MM.1S (cell line): ENCODE measurements around the gene PMPCA.

Experiments
- CTCF ChIP-seq: fragments of 300-600 bp; sonication (generic); IDR thresholded peaks from 2 replicates; pipeline ENCODE4 v1.5.1; 2016; ENCODE audit warnings: antibody characterized with exemption, low read length, mixed read lengths
- EZH2phosphoT487 ChIP-seq: fragments of 300-600 bp; sonication (generic); IDR thresholded peaks from 2 replicates; pipeline ENCODE4 v1.6.1; 2018; ENCODE audit warnings: antibody characterized with exemption, low read length

GRCh38 chr9:136451221-136451877, 40.9 kb downstream of the PMPCA start:
- TF ChIP-seq EZH2phosphoT487 (no peak), CTCF (no peak)
